ENCODE data around the gene THRA. TPM values are rescaled to one million over a fixed set of nuclear protein-coding genes. Genes with fewer than 3 reads are reported as not detected.
A peak's percentile ranks its signal among the peaks of the same experiment; 100 is the strongest.

The THRA gene
- total RNA-seq, 1 experiment from 2014 or later = 7.7 TPM

DNA sequence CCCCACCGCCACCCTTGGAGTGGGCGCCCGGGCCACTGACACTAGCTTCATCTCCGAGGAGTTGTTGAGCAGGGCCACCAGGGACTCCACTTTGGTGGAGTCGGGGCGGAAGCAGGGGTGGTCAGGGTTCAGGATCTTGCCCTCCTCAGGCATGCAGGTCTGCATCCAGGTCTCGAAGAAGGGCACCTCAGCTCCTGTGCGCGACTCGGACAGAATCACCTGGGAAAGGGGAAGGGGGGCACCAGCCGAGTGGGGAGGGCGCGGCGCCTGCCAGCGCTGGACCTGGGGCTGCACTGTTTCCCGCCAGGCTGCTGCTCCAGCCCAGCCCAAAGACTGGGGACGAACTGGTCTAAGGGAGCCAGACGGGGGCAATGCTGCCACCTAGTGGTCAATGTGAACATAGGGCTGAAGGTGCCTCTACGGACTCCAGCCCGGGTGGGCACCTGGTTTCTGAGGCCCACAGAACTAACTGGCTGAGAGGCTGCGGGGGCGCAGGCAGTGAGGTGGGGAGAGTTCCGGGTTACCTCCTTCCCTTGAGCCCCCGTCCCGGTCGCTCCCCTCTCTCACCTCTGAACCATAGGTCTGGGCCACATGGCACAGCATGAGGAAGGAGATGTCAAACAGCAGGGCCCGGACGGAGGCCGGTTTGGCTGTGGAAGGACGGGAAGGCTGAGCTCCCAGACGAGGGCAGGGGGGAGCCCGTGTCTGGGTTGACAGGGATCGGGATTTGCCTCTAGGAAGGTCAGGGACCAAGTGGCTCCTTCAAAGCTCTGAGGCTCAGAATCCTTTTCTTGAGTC, 35.8 kb upstream of the THRA start:
- peak; percentile 90 for DNase-seq (ENCODE audit: low read depth)

DNA sequence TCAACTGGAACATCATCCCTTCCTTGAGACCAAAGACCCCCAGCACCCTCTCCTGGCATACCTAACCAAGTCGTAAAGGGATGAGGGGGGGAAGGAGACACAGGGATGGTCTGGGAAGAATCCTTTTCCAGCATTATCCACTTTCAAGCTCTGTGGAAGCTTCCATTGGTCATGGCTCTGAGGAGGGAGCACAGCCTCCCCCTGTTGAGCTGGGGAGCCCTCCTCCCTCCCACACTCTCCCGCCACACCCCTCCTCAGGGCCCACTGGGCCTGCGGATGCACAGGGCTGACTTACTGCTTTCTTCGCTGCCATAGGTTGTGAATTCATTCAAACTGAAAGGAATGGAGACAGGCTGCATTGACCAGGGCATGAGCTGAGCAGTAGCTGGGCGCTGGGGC, 35.2 kb upstream of the THRA start:
- no peak for DNase-seq (ENCODE audit: low read depth)

DNA sequence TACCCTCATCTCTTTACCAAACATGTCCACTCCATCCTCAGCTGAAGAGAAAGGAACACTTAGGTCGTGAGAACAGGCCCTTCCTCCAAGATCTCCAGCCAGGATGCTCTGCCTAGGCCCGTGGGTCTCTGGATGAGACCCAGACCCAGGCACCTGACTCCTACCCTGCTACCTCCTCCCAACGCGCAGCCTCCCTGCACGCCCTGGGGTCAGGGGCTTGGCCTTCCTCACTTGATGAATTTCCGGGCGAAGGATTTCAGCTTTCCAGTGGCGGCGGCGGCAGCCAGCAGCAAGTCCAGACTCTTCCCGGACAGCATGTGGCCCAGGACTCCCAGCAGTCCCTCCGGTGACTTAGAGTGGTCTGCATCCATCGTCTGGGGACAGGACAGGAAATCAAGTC, 34.2 kb upstream of the THRA start:
- no peak for DNase-seq (ENCODE audit: low read depth)

DNA sequence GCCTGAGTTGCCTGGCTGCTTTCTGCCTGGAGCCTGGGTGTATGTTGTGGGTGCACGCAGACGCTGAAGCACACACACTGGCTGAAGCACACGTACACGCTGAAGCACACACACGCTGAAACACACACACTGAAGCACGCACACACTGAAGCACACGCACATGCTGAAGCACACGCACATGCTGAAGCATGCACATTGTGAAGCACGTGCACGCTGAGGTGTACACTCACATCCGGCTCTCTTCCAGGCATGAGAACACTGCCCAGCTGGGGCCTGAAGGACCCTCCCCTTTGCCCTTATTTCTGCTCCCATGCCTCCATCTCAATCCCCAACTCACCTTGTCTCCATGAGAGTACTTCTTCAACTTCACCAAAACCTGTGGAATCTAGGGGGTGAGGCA, 31.1 kb upstream of the THRA start:
- DNase-seq (ENCODE audit: low read depth) = no peak

DNA sequence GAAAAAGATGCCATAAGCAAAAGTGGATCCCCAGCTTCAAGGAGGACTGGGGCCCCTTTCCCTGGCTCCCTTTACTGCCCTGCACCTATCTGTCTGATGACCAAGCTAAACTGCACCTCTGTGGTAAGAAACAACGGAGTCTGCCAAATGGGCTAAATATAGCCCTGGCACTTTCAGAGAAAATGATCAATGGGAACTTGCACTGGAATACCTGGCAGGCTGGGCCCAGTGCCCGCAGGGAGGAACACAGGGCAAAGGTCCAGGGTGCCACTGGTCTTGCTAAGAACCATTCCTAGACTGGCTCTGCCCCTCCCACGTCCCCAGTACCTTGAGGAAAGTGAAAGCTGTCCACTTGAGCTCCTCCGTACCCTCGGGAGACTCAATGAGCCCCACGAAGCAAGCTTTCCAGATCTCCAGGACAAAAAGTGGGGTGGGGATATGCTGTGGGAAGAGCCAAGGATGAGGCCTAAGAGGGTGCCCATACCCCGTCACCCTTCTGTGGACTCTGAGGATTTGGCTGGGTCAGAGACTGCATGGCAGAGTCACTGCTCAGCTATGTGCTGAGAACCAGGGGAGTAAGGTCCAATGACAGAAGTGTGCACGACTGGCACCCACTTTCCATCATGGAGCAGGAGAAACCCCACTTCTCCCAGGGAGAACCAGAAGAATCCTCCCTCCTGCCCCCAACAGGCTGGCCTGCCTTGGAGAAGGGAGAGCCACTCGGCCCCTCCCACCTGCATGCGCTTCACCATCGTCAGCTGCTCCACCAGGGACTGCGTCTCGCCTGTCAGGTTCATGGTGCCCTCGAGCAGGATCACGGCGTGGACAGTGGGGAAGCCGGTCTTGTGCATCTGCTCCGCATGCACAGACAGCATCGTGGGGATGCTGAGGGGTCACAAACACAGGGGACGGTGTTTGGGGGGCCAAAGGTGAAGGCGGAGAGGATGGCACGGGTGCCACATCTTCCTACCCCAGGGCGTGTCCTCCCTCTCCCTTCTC, 30.1 kb upstream of the THRA start:
- DNase-seq (ENCODE audit: low read depth) = no peak

DNA sequence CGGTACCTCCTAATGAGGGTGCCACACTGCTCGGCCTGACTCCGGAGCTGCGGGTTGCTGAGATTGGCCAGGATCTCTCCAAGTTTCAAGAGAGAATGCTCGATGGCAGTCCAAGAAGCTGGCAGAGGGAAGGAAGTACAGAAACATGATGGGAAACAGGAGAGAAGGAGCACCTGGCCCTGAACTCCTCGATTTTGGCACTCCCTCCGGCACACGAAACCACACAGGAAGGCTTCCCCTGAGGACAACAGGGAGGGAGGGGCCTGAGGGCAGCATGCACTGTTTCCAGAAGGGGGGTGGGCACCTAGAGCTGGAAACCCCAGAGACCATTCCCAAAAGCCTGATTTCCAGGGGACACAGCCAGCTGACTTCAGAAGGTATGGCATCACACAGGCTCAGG, 29.4 kb upstream of the THRA start:
- DNase-seq (ENCODE audit: low read depth) = no peak

DNA sequence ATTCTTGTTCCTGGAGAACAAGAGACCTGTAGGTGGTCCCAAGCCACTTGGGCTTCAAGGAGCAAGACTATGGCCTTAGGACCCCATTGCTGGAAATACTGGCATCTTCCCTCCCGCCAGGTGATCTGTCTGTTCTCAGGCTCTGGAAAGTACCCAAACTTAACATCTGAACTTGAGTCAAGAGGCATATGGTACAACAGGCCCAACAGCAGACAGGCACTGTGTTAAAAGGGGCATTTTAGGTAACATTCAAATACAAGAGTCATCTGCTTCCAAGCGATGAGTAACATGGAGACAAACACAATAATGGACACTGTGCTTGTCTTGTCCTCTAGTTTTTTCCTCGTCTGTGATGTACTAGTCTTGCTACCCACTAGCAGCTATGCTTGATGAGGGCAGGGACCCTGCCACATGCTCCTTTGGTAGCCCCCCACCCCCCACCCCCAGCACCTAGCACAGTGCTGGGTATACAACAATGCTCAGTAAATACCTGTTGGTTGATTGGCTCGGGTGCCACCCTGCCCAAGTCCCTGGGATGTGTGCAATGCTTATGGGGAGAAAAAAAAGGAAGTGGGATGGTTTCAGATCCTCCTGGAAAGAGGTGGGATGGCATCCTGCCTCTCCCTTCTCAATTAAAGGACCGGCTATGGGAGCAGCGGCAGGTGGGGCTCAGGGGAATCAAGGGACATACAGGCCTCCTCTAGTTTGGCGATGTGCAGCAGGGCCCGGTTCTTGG, 28.2 kb upstream of the THRA start:
- no peak for DNase-seq (ENCODE audit: low read depth)

DNA sequence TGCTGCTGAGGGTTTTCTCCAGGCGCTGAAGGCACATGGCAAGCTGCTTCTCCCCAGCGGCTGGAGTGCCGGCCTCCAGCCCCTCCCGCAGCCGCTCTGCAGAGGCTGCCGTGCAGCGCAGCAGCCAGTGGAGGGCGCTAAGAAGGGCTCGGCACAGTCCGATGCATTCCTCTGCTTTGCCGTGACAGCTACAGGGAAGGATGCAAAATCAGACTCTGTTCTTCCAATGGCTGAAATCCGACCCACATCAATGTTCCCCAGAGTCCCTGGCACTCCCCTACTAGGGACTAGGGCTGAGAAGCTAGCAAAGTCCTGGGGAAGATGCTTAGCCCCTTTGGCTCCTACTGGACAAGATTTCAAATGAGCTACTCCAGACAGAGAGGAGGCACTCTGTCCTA, 27.6 kb upstream of the THRA start:
- peak; percentile 58 for DNase-seq (ENCODE audit: low read depth)

DNA sequence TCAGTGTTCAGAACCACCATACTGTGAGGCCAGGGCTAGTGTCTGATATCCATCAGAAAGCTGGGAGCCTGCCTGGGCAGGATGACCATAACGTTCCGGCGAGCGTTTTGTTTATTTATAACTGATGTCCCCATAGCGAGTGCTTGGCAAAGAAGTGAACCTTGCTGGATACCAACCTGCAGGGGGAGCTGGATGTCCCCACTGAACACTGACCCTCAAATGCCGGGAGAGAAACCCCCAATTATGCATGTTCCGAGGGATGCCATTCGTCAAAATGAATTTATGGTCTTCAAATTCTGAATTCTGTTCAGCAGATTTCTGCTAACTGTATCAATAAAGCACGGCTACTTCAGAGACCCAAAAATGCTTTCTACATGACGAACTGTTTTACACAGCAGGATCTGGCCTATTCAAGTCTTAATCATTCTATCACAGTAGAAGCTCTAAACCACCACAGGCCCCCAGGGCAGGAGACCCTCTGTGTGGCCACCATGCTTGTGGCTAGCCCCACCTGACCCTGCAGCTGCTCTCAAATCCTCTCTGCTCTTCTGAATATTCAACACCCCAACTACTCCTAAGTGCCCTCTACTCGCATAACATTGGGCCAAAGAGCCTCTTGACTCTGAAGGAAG, 23.8 kb upstream of the THRA start:
- peak; percentile 62 for DNase-seq (ENCODE audit: low read depth)

DNA sequence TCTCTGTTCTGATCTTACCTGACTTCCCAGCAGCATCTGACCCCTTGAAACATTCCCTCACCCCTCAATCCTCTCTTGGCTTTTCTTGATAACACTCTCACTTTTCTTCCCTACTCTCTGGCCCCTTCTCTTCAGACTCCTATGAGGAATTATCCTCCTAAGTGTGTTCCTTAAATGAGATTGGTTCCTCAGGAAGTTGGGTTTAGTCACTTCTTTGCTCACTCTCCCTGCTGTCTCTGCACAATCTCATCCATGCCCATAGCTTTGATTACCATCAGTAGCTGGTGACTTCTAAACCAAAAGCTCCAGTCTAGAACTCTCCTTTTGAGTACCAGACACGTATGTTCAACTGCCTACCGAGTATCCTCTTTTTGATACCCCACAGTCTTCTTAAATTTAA, 21.6 kb upstream of the THRA start:
- no peak for DNase-seq (ENCODE audit: low read depth)

DNA sequence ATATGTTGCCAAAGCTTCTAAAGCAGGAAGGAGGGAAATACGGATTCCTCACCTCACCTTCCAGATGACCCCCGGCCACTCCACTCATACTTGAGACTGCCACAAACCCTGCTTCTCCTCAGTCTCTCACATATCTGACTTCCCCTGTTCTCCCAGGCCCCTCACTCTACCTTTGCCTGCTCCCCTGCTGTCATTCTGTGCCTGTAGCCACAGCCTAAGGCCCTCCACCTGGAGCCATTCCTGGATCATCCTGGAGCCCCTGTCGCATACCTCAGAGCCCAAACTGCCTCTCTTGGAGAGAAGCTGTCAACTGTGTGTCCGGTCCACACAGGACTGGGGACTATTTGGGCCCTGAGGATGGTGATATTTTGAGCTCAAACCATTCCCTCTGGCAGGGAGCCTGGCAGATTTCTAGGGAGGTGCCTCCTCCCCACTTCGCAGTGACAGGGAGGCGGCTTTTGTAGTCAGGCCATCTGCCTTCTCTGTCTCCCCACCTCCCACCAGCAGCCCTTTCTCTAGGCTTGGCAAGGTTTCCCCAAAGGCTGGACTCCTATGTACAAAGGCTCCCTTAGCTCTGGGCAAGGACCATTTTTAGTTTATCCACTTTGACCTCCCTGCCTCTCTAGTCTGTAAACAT, 6.3 kb upstream of the THRA start:
- DNase-seq (ENCODE audit: low read depth) = no peak

DNA sequence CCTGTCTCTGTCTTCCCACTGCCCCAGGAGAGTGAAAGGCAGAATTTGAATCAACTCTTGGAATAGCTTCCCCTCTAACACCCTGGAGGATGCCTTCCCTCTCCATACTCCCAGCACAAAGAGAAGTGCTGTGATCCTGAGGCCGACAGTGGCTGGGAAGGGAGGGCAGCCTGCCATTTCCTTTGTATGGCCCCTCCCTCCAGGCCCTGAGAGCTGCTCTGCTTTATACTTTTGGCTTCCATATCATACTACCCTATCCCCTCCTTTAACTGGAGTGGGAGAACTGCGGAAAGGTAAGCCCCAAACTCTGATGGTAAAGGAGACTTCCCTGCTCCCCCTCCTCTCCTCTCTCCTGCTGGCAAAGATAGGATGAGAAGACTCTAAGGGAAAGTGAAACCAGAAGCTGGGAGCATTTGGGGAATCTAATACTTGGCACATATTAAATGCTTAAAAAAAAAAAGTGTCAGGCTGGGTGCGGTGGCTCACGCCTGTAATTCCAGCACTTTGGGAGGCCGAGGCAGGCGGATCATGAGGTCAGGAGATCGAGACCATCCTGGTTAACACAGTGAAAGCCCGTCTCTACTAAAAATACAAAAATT, 4.5 kb upstream of the THRA start:
- peak; percentile 54 for DNase-seq (ENCODE audit: low read depth)

DNA sequence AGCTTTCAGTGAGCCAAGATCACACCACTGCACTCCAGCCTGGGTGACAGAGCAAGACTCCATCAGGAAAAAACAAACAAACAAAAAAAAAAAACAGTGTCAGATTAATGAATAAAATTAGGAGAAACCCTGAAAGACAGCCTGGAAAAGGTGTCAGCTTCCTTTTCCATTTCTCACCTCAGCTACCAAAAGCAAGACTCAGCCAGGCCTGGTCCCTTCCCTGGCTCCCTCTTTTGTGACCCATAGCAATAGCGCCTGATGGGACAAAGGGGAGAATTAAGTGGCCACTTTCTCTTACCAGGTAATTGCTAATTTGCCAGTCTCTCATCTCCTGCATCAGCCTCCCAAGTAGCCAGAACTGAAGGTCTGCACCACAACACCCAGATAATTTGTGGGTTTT, 3.9 kb upstream of the THRA start:
- no peak for DNase-seq (ENCODE audit: low read depth)

DNA sequence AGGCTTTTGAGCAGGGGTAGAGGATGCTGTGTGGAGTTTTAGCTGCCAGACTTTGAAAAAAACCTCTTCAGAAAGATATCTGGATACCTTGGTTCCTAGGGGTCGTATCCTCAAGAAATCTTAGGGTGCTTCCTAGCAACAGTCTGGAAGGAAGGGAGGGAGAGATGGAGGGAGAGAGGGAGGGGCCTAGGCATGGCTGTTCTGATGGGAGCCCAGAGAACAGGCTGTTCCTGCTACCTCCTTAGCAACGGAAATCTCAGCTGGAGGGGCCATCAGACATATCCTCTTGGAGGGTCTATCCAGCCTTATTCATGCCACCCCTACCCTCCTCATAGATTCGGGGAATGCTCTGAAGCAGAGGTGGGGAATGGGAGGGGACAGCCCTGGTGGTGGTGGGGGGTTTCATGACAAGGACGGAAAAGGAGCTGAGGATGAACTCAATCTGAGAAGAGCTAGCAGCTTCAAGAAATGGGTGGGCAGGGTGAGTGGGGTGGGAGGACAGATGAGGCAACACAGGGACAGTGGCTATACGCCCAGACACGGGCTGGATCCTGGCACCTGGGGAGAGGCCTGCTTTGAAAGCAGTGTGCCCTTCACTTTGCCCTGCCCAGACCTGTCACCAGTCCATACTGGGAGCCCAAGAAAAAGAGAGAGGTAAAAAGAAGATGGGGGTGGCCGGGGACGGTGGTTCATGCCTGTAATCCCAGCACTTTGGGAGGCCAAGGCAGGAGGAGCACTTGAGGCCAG, 2.9 kb upstream of the THRA start:
- no peak for DNase-seq (ENCODE audit: low read depth)

DNA sequence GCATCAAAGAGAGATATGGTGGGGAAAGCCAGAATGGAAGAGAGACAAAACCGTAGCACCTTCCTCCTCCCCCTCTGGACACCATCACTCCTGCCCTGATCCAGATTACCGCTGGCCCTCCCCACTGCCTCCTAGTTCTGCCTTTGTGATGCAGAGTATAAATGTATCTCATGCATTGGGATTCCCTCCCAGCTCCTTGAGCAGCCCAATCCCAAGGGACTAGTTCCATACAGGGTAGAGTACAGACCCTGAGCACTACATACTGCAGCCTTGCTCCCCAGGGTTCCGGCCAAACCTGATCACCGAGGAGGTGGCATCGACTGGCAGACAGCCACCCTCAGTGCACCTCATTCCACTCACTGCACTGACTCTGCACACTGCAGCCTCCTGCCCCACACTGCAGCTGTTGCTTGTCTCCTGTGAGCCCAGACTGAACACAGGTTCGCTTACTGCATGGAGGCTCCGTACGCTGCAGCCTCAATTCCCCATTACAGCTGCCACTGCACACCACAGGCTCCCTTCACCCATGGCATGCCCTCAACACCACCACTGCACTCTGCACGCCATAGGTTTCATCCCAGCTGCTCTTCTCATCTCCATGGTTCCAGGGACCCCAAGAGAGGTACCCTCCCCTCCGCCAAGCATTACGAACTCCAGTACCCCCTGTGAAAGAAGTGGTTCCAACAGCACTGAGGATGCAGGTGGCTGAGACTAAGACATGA, 1.7 kb upstream of the THRA start:
- DNase-seq (ENCODE audit: low read depth) = no peak

DNA sequence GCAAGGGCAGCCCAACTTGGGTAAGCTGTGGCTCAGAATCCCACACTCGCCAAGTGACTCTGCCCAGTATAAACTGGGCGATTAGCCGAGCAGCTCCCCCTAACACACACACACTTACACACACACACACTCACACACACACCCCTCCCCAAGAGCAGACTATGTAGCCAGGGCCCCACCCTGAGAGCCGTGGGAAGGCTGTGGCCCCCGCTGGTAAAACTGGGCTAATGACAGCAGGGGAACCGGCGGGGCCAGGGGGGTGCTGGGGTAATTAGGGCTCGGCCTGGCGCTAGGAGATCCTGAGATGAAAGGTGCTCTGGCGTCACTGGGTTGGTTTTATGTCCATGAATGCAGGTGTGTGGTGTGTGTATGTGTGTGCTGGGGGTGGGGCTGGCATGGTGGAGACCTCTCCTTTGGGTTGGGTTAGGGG, 1.1 kb upstream of the THRA start:
- DNase-seq (ENCODE audit: low read depth) = no peak

DNA sequence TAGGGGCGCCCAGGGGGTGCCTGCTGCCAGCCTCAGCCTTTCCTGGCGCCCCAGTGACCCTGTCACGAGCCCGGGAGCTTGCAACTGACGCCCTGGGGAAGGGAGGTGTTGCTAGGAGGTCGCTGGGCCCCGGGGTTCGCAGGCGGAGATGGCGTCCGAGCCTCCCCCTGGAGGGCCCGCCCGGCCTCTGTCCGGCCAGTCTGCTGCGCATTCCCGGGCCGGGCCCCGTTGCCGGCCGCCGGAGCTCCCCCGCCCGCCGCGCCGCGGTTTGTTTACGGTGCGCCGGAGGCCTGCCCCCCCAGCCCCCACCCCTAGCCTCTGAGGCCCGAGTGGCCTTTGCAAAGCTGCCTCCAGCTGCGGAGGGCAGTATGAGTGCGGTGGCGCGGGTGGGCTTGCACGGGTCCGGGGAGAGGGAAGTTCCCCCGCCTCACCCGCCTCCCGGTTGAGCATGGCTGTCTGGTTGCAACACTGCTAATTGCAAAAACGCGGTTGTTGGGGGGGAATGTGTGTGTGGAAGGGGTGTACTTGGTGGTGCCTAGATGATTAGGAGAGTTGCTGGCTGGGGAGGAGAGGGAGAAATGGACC, 514 bp downstream of the THRA start:
- no peak for DNase-seq (ENCODE audit: low read depth)

DNA sequence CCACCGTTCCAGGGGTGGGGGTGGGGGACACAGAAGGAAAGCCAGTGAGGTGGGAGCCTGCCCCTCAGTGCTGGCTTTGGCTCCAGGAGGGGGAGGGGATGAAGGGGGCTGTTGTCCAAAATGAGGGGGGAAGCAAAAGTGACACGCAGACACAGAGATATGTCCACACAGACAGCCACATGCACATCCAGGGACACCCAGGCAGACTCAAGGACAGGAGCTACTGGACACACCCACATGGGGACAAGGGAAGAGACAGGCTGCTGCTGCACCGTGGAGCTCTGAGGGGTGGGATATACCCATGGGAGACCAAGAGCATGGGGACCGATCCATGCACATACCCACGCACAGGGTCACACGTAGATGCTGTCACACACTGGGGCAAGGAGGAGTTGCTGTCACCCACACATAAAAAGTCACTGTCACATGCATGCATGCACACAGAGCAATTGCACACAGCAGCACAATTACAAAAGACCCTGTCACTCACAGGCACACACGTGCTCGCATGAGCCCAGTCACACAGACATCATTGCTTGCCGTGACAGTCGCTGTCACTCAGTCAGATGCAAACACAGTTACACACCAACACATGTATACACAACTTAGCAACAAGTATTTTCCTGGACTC, 1.3 kb downstream of the THRA start:
- no peak for DNase-seq (ENCODE audit: low read depth)

All from Daoy (cell line).